HG02981 (cell line): ENCODE results near the gene KRT74.

Experiments
- ATAC-seq: cut with Tn5 transposase; IDR thresholded peaks from one replicate; pipeline ENCODE4 v1.9.1; 2021; ENCODE audit warnings: mild to moderate bottlenecking, moderate library complexity; ENCODE audit not compliant: unreplicated experiment

KRT74 gene

GRCh38 chr12:52522346-52523011 lies 51.2 kb downstream of the KRT74 start:
- no peak for ATAC-seq

GRCh38 chr12:52521568-52522266 lies 51.9 kb downstream of the KRT74 start:
- ATAC-seq, result no peak

GRCh38 chr12:52521175-52521567 lies 52.5 kb downstream of the KRT74 start:
- no peak for ATAC-seq

- no peak for ATAC-seq
These were observed 53.6 kb downstream of the KRT74 start, which contains the start of gene KRT5 for GRCh38 chr12:52519826-52520662. TSS of gene KRT5 (minus strand) at chr12:52520394. CDS start at chr12:52520296, 98 bp downstream.

GRCh38 chr12:52519387-52519703 lies 54.3 kb downstream of the KRT74 start:
- no peak for ATAC-seq

GRCh38 chr12:52518574-52519386 lies 54.9 kb downstream of the KRT74 start:
- ATAC-seq, result no peak

- ATAC-seq, result no peak
These were observed 55.8 kb downstream of the KRT74 start for GRCh38 chr12:52517888-52518287.

GRCh38 chr12:52517005-52517835 lies 56.4 kb downstream of the KRT74 start:
- no peak for ATAC-seq

- no peak for ATAC-seq
These were observed 57.5 kb downstream of the KRT74 start for GRCh38 chr12:52515927-52516831.
